DOHH2 (cell line): ENCODE measurements around the gene SEPTIN5.

Experiments
- H3F3A ChIP-seq: fragments of 200-600 bp; sonication (generic), shearing (Covaris generic); 2 replicates; pipeline ENCODE4 v1.6.0; 2016; ENCODE audit warnings: antibody characterized with exemption, mild to moderate bottlenecking; ENCODE audit not compliant: control insufficient read depth, insufficient read depth
- H3K27ac ChIP-seq: fragments of 200-600 bp; sonication (generic); 2 replicates; pipeline ENCODE4 v1.5.1; 2014; ENCODE audit warnings: low read depth, mild to moderate bottlenecking, low read length, moderate library complexity
- H3K27me3 ChIP-seq: fragments of 200-600 bp; sonication (generic); 2 replicates; pipeline ENCODE4 v1.6.1; 2014; ENCODE audit warnings: mild to moderate bottlenecking, low read length, mixed read lengths; ENCODE audit not compliant: control insufficient read depth
- H3K36me3 ChIP-seq: fragments of 200-600 bp; sonication (generic); 2 replicates; pipeline ENCODE4 v1.6.1; 2014; ENCODE audit warnings: mild to moderate bottlenecking, low read length, moderate library complexity, mixed read lengths; ENCODE audit not compliant: control insufficient read depth
- H3K4me1 ChIP-seq: fragments of 200-600 bp; sonication (generic); 2 replicates; pipeline ENCODE4 v1.6.1; 2014; ENCODE audit warnings: mild to moderate bottlenecking, low read length, mixed read lengths; ENCODE audit not compliant: control insufficient read depth
- H3K4me2 ChIP-seq: fragments of 200-600 bp; sonication (generic); 2 replicates; pipeline ENCODE4 v1.6.0; 2014; ENCODE audit warnings: mild to moderate bottlenecking, low read length, moderate library complexity
- H3K4me3 ChIP-seq: fragments of 200-600 bp; sonication (generic); 2 replicates; pipeline ENCODE4 v1.5.1; 2014; ENCODE audit warnings: mild to moderate bottlenecking, low read length, mixed read lengths
- H3K79me2 ChIP-seq: fragments of 200-600 bp; sonication (generic); 2 replicates; pipeline ENCODE4 v1.6.1; 2014; ENCODE audit warnings: mild to moderate bottlenecking, low read length, mixed read lengths; ENCODE audit not compliant: control insufficient read depth
- H3K9me2 ChIP-seq: fragments of 200-600 bp; sonication (generic); replicated peaks from 2 replicates; pipeline ENCODE4 v1.6.1; 2014; ENCODE audit warnings: mild to moderate bottlenecking, low read length, mixed read lengths; ENCODE audit not compliant: control insufficient read depth
- H3K9me3 ChIP-seq: fragments of 200-600 bp; sonication (generic); 2 replicates; pipeline ENCODE4 v1.6.1; 2014; ENCODE audit warnings: antibody characterized with exemption, low read length, mixed read lengths; ENCODE audit not compliant: control insufficient read depth, insufficient read depth
- H4K20me1 ChIP-seq: fragments of 200-600 bp; sonication (generic); 2 replicates; pipeline ENCODE4 v1.6.0; 2014; ENCODE audit warnings: low read depth, mild to moderate bottlenecking, antibody characterized with exemption, low read length, moderate library complexity; ENCODE audit not compliant: control insufficient read depth, insufficient read depth
- CTCF ChIP-seq: fragments of 200-600 bp; sonication (generic); IDR thresholded peaks from one replicate; pipeline ENCODE4 v1.5.1; 2014; ENCODE audit warnings: antibody characterized with exemption, mild to moderate bottlenecking, low read depth, low read length; ENCODE audit not compliant: poor library complexity, severe bottlenecking
- EZH2phosphoT487 ChIP-seq: fragments of 200-600 bp; sonication (generic); IDR thresholded peaks from 2 replicates; pipeline ENCODE4 v1.6.1; 2017; ENCODE audit warnings: borderline replicate concordance, mild to moderate bottlenecking, antibody characterized with exemption, low read length, moderate library complexity, mixed read lengths

Gene SEPTIN5

DNA sequence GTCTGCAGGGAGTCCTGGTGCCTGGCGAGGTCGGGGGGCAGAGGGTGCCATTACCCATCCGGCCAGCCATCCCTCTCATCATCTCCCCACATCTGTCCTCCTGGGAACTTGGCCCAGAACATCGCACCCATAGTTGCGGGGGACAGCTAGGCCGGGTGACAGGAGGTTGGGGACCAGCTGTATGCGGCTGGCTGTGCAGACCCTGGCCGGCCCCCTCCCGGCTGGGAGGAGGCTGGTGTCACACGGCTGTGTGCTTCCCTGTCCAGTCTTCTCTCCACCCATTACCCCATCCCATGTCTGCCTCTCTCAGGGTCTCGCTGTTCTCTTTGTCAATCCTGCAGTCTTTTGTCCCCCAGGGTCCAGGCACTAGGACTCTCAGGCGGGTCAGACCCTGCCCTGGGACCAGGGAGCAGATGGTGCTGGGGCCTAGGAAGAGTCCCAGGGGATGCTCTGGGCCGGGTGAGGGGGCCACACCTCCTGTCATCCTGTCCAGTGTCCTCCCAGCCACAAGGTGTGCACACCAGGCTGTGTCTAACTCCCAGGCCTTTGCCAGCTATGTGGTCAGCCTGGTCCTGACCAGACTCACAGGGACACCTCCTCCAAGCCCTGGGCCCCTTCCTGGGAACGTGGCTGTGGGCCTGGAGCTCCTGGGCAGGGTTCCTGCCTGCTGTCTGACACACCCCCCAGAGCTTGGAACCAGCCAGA lies 39.8 kb downstream of the SEPTIN5 start:
- H3K27me3 ChIP-seq, result peaks cover 64% of the 10 kb centered on the region
- no peaks in the 10 kb centered on the region for H4K20me1 ChIP-seq

DNA sequence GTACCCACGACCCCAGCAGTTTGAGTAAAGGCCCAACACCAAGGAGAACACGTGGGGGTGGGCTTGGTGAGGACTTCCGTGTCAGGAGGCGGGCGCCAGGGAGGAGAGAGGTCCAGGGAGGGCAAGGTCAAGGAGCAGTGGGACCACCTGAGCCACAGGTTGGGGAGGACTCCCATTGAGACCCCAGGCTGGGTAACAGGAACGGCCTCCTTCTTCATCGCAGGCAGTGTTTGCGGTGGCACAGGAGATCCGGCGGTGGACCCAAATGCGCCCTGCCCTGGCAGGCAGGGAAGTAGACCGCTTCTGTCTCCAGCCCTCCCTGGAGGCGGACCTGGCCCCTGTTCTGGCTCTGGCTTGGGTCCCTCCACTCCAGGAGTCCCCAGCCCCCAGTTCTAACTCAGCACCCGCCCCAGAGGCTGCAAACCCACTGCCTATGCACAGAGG lies 40.4 kb downstream of the SEPTIN5 start:
- no peaks in the 10 kb centered on the region for H3K36me3 ChIP-seq
- H3K27ac ChIP-seq, result no peak overlapping the region
- no peak overlapping the region for H3K4me2 ChIP-seq

More for the DNA sequence above, 39.8 kb downstream of the SEPTIN5 start:
- H3K27ac ChIP-seq, result no peak overlapping the region
- H3K4me1 ChIP-seq, result peaks cover 21% of the 10 kb centered on the region
- no peak overlapping the region for H3K4me3 ChIP-seq
- TF ChIP-seq CTCF, result no peak
- no peak for TF ChIP-seq EZH2phosphoT487
- H3K36me3 ChIP-seq, result no peaks in the 10 kb centered on the region
- H3K9me2 ChIP-seq, result no peaks in the 10 kb centered on the region
- no peak overlapping the region for H3K4me2 ChIP-seq
- no peaks in the 10 kb centered on the region for H3F3A ChIP-seq
- no peaks in the 10 kb centered on the region for H3K79me2 ChIP-seq
- H3K9me3 ChIP-seq, result no peaks in the 10 kb centered on the region

GRCh38 chr22:19755145-19755710 lies 40.9 kb downstream of the SEPTIN5 start:
- H3F3A ChIP-seq, result peaks cover 4% of the 10 kb centered on the region; the same call in 1 of the 2 replicates
- no peak overlapping the region for H3K27ac ChIP-seq
- no peaks in the 10 kb centered on the region for H3K79me2 ChIP-seq
- no peaks in the 10 kb centered on the region for H3K9me2 ChIP-seq
- peaks cover 74% of the 10 kb centered on the region for H3K27me3 ChIP-seq
- H3K4me1 ChIP-seq, result peaks cover 21% of the 10 kb centered on the region
- no peaks in the 10 kb centered on the region for H4K20me1 ChIP-seq
- no peak overlapping the region for H3K4me3 ChIP-seq
- H3K4me2 ChIP-seq, result no peak overlapping the region
- no peaks in the 10 kb centered on the region for H3K36me3 ChIP-seq
- H3K9me3 ChIP-seq, result no peaks in the 10 kb centered on the region
- TF ChIP-seq CTCF (no peak), EZH2phosphoT487 (no peak)

More for the DNA sequence above, 40.4 kb downstream of the SEPTIN5 start:
- no peaks in the 10 kb centered on the region for H3K9me2 ChIP-seq
- no peaks in the 10 kb centered on the region for H4K20me1 ChIP-seq
- TF ChIP-seq CTCF, result no peak
- TF ChIP-seq EZH2phosphoT487, result no peak
- H3K79me2 ChIP-seq, result no peaks in the 10 kb centered on the region
- H3F3A ChIP-seq, result no peaks in the 10 kb centered on the region
- H3K9me3 ChIP-seq, result no peaks in the 10 kb centered on the region
- peaks cover 69% of the 10 kb centered on the region for H3K27me3 ChIP-seq
- H3K4me1 ChIP-seq, result peaks cover 21% of the 10 kb centered on the region
- no peak overlapping the region for H3K4me3 ChIP-seq
